Lung microvascular endothelial cell (primary cell): Measurements from ENCODE around the gene VWA2. TPM values are rescaled to one million over a fixed set of nuclear protein-coding genes. Genes with fewer than 3 reads are reported as not detected.

ENCODE experiments used
- DNase-seq, 2 donors: peaks; one replicate each; pipeline versions ENCODE4 v3.0.0 to v3.0.0-alpha.2; 2010; ENCODE audit warnings: low read depth in 2 of 2
- total RNA-seq: library from RNA; depleted of rRNA; stranded (reverse); fragments of >200 nt; gene quantifications from 2 replicates; pipeline ENCODE4 v1.2.1, GENCODE V29; 2014

The VWA2 gene, protein sequence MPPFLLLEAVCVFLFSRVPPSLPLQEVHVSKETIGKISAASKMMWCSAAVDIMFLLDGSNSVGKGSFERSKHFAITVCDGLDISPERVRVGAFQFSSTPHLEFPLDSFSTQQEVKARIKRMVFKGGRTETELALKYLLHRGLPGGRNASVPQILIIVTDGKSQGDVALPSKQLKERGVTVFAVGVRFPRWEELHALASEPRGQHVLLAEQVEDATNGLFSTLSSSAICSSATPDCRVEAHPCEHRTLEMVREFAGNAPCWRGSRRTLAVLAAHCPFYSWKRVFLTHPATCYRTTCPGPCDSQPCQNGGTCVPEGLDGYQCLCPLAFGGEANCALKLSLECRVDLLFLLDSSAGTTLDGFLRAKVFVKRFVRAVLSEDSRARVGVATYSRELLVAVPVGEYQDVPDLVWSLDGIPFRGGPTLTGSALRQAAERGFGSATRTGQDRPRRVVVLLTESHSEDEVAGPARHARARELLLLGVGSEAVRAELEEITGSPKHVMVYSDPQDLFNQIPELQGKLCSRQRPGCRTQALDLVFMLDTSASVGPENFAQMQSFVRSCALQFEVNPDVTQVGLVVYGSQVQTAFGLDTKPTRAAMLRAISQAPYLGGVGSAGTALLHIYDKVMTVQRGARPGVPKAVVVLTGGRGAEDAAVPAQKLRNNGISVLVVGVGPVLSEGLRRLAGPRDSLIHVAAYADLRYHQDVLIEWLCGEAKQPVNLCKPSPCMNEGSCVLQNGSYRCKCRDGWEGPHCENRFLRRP
- not detected in 2 replicates for total RNA-seq

GRCh38 chr10:114239117-114239993 is at the start of gene VWA2:
Gene VWA2 (plus strand): TSS chr10:114239254. CDS start chr10:114248714, 9,460 bp downstream.
- DNase-seq: peak in 1 of 2 donors; percentile 5

GRCh38 chr10:114189700-114190099 is 49.4 kb upstream of the VWA2 start:
- DNase-seq: no peak

GRCh38 chr10:114195079-114195478 is 44.0 kb upstream of the VWA2 start:
- no peak for DNase-seq

GRCh38 chr10:114199239-114199638 is 39.8 kb upstream of the VWA2 start:
- DNase-seq: no peak

GRCh38 chr10:114202812-114203211 is 36.2 kb upstream of the VWA2 start:
- DNase-seq: no peak

- no peak for DNase-seq
Measured at GRCh38 chr10:114206902-114207301, 32.2 kb upstream of the VWA2 start.

- DNase-seq: no peak
Measured at GRCh38 chr10:114207349-114207748, 31.7 kb upstream of the VWA2 start.

DNA sequence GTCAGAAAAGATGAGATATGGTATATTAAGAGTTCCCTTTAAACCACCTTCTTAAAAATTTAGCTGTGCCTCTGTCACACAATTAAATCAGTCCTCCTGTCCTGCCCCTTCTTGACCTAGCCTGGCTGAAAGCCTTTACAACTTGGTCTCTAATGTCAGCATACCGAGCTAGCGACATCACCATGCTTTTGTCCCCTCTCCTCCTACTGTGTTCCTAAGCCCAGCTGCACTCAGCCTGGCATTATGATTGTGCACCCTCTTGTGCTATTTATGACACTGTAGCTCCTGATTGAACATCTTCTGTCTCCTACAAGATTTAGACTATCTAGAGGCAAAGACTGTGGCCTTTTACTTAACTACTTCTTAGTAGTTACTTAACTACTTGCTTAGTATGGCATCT is 30.7 kb upstream of the VWA2 start:
- no peak for DNase-seq

DNA sequence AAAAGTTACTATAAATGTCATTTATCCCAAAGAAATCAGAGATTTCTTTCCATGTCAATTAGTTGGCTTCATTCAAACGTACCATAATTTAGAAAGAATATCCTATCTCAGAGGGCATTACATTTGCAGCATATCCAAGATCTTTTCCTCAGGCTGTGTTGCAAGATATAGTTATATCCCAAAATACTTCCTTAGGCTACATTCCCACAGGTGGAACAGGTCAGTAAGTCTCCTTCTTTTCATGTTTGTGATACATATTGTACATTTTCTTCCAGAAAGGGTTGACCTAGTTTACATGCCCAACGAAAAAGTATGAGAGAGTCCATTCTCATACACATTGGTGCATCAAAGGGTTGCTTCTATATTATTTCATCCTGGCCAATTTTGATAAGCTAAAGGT is 26.9 kb upstream of the VWA2 start:
- DNase-seq: no peak

DNA sequence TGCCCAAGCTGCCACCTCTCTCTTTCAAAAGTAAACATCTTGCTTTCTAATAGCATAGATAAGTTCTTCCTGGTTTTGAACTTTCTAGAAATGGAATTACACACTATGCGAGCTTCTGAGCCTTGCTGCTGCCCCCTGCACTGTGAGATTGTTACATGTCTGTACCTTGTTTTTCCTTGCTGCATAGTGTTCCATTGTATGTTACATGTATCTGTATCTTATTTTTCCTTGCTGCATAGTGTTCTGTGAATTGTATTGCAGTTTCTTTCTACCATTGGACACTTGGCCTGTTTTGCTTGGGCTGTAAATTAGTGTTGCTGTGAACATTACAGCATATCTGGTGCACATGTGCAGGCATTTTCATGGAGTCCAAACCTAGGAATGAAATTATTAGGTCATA is 24.0 kb upstream of the VWA2 start:
- no peak for DNase-seq

- DNase-seq: no peak
Measured at GRCh38 chr10:114220281-114220680, 18.8 kb upstream of the VWA2 start.

- no peak for DNase-seq
Measured at GRCh38 chr10:114221235-114221634, 17.8 kb upstream of the VWA2 start.

GRCh38 chr10:114223066-114223465 is 16.0 kb upstream of the VWA2 start:
- DNase-seq: no peak

DNA sequence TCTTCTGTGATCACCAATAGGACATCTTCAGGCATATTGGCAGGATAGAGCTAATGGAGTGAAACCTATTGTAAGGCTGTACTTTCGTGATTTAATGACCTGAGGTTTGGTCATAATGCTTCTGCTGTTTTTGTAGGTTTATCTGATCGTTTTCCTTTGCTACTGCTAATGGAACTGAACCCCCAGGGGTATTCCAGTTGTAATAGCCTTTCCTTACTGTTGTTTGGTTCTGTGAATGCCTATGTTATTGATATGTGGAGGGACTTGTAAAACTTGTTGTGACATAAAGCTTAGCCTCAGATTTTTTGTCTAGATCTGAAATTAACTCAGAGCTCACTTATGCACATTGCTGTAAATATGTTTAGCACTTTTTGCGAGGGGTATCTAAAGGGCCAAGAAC is 10.9 kb upstream of the VWA2 start:
- DNase-seq: no peak

GRCh38 chr10:114232561-114233176 is 6.4 kb upstream of the VWA2 start:
- DNase-seq: no peak

DNA sequence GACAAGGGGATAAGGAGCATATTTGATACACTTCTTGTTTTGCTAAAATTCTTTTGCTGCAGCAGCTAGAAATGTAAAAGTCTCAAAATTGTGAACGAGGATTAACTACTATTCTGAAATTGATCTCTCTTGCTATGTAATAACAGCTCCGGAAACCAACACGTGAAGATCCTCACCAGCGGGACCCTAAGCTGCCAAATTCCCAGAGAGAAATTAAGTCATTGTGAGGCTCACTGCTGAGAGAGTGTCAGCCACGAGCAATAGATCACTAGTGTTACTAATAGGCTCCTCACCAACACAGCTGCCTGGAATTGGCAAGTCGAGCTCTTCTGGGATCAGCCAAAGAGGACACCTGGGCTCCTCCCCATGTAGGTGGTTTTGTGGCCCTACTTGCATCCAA is 5.6 kb upstream of the VWA2 start:
- no peak for DNase-seq

DNA sequence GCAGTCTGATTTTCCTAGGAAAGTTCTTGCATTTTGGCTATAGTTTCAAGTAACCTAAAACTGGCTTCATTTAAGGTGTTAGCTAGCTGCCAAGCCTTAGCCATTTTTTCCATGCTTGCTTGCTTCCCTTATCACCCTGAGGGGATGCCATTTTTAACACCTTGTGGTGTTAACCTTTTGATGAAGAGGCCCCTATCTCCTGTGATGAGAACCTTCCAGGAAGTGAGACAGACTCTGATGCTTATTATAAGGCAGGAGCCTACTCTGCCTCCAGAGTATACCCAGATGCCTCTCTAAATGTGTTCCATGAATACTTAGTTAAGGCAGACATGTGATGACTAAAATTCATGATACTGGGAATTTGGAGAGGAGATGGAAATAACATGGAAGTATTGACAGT is 4.9 kb upstream of the VWA2 start:
- no peak for DNase-seq

- no peak for DNase-seq
Measured at GRCh38 chr10:114239994-114240345, 916 bp downstream of the VWA2 start.

DNA sequence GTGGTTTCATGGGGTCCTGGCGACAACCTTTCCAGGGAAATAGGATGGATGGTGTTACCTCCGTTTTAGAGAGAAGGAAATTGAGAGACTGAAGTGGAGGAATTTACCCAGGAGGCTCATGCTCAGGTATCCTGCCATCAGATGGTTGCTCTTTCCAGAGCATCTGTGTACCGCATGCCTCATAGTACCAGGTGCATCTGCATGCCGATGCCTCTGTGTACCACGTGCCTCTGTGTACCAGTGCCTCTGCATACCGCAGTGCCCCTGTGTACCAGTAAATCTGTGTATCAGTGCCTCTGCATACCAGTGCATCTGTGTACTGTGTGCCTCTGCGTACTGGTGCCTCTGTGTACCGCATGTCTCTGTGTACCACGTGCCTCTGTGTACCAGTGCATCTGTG is 3.2 kb downstream of the VWA2 start:
- DNase-seq: no peak

DNA sequence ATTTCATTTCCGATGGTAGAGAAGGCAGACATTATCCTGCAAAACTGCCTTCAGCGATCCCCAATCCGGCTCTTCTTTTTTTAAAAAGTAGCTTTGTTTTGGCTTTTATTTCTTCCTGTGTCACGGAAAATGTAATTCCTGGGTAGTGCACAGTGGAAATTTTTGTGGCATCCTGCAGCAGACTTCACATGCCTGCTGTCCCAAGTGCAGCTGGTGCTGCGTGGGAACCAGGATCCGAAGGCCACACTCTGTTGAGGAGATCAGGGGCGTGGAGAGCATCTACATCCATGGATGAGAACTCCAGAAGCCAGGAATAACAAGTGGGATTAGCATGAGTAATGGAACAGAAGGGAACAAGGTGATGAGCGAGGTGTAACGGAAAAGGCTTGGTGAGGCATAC is 4.6 kb downstream of the VWA2 start:
- DNase-seq: peak in 1 of 2 donors; percentile 56

DNA sequence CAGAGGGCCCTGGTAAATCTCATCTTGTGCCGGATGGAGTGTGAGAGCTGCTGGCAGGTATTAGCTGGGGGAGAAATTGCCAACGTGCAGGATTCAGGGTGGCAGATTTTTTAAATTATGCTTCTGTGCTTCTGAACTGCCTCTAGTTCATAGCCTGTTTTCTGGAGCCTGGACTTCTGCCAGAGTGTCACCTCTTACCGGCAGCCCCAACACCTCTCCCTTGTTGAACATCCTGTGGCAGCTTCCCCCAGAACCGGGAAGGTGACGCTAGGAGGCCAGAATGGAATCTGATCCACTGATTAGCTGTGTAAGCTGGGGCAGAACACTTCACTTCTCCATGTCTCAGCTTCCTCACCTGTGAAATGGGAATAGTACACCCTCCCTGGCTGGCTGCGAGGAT is 5.1 kb downstream of the VWA2 start:
- DNase-seq: no peak
